Caco-2 (cell line): ENCODE results near the gene KIFC3. TPM values are rescaled to one million over a fixed set of nuclear protein-coding genes. Genes with fewer than 3 reads are reported as not detected.

ENCODE experiments used
- BruUV-seq: library from RNA; stranded (reverse); fragments of 400-500 nt; replicated peaks from 2 replicates; lab custom pipeline; 2021; lab: Mats Ljungman, UMichigan
- CTCF ChIA-PET: fragments of 300-600 bp; sonication (Branson Sonifier 250); formaldehyde crosslinking; loops from one replicate; lab custom pipeline; 2022; ENCODE audit warnings: antibody characterized with exemption; lab: Charles Lee
- POLR2A ChIA-PET: fragments of 300-600 bp; sonication (Branson Sonifier 250); formaldehyde crosslinking; loops from one replicate; lab custom pipeline; 2022; ENCODE audit warnings: antibody characterized with exemption; lab: Charles Lee
- DNase-seq, 2 experiments: peaks; one replicate each; pipeline versions ENCODE4 v3.0.0 to v3.0.0-alpha.2; 2020 to 2022
- H3K27me3 ChIP-seq: replicated peaks from 2 replicates; pipeline ENCODE4 v1.6.0; 2011; ENCODE audit warnings: low read length; ENCODE audit not compliant: control insufficient read depth, insufficient read depth
- H3K36me3 ChIP-seq: 2 replicates; pipeline ENCODE4 v1.5.1; 2011; ENCODE audit warnings: low read length; ENCODE audit not compliant: control insufficient read depth, insufficient read depth
- H3K4me1 ChIP-seq: fragments of 250-450 bp; sonication (Bioruptor Pico); 2 replicates; pipeline ENCODE4 v1.5.1; 2020; ENCODE audit warnings: mild to moderate bottlenecking
- H3K4me3 ChIP-seq: 2 replicates; pipeline ENCODE4 v1.5.1; 2011; ENCODE audit warnings: low read depth, mild to moderate bottlenecking, control low read depth, low read length
- H3K9me3 ChIP-seq: fragments of 250-450 bp; sonication (Bioruptor Pico); 2 replicates; pipeline ENCODE4 v1.5.1; 2020; ENCODE audit warnings: mild to moderate bottlenecking, moderate library complexity
- H3K27ac Mint-ChIP-seq: one replicate; pipeline ENCODE4 v1.8.0; 2022; ENCODE audit warnings: mixed read lengths; ENCODE audit not compliant: unreplicated experiment
- H3K27me3 Mint-ChIP-seq: one replicate; pipeline ENCODE4 v1.8.0; 2022; ENCODE audit warnings: mixed read lengths; ENCODE audit not compliant: insufficient read depth, unreplicated experiment
- H3K36me3 Mint-ChIP-seq: one replicate; pipeline ENCODE4 v1.8.0; 2022; ENCODE audit warnings: mild to moderate bottlenecking, mixed read lengths; ENCODE audit not compliant: insufficient read depth, unreplicated experiment
- H3K4me1 Mint-ChIP-seq: one replicate; pipeline ENCODE4 v1.8.0; 2022; ENCODE audit warnings: low read depth, mixed read lengths; ENCODE audit not compliant: unreplicated experiment
- H3K4me3 Mint-ChIP-seq: one replicate; pipeline ENCODE4 v1.8.0; 2022; ENCODE audit warnings: mild to moderate bottlenecking, moderate library complexity, mixed read lengths; ENCODE audit not compliant: unreplicated experiment
- H3K9me3 Mint-ChIP-seq: one replicate; pipeline ENCODE4 v1.8.0; 2022; ENCODE audit warnings: mixed read lengths; ENCODE audit not compliant: unreplicated experiment
- CTCF ChIP-seq, 2 experiments: fragments of 200-600 bp in 1 of 2; IDR thresholded peaks; 1 replicate in 1 of 2; 2 replicates in 1 of 2; pipeline versions ENCODE4 v1.5.1 to v1.8.0; 2011 to 2022; ENCODE audit warnings: antibody characterized with exemption in 1 of 2, control low read depth in 1 of 2, inconsistent platforms in 1 of 2, low read depth in 1 of 2, low read length in 1 of 2, mild to moderate bottlenecking in 1 of 2, moderate library complexity in 1 of 2; ENCODE audit not compliant: insufficient read depth in 1 of 2, severe bottlenecking in 1 of 2, unreplicated experiment in 1 of 2
- intact Hi-C: fragments of 100-400 bp; cut with micrococcal nuclease; formaldehyde crosslinking; loops from one replicate; pipeline ENCODE4 v1.10.0; 2022; ENCODE audit not compliant: unreplicated experiment
- total RNA-seq: library from RNA; stranded (reverse); gene quantifications from 2 replicates; pipeline ENCODE4 v1.2.3, GENCODE V29; 2022

KIFC3 gene
- total RNA-seq, 1 experiment from 2014 or later, result 103 TPM

DNA sequence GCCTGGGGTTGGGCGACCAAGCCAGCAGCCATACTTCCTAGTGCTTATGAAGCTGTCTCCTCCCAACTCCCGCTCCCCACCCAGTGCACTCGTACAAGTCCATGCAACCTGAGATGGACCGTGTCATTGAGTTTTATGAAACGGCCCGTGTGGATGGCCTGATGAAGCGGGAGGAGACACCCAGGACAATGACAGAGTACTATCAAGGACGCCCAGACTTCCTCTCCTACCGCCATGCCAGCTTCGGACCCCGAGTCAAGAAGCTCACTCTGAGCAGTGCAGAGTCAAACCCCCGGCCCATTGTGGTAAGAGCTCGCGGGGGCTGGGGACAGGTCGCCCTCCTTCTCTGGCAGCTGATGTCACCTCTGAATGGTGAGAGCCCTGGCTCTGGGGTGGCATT is 77.8 kb downstream of the KIFC3 start:
- Mint-ChIP-seq H3K36me3 (no peaks in the 10 kb centered on the region), H3K27me3 (no peaks in the 10 kb centered on the region), H3K9me3 (no peaks in the 10 kb centered on the region), H3K4me3 (no peak overlapping the region), H3K4me1 (no peaks in the 10 kb centered on the region), H3K27ac (no peak overlapping the region)
- no peaks in the 10 kb centered on the region for H3K9me3 ChIP-seq
- no peak overlapping the region for H3K4me3 ChIP-seq
- no peaks in the 10 kb centered on the region for H3K4me1 ChIP-seq
- H3K36me3 ChIP-seq, result no peaks in the 10 kb centered on the region
- intact Hi-C loops, result no loop called here
- CTCF ChIA-PET, result interaction anchor here (0.7 kb wide), 1 partner anchor 292 kb away, joined by 3 read pairs; no protein-coding TSS in a partner anchor
- peak in 1 of 2 experiments; percentile 30 for DNase-seq
- H3K27me3 ChIP-seq, result no peaks in the 10 kb centered on the region
- BruUV-seq, result no TSS peak
- TF ChIP-seq CTCF (IDR thresholded peaks at IDR 0.05; ENCODE audit: insufficient read depth in 1 of 2, low read depth in 1 of 2, low read length in 1 of 2, severe bottlenecking in 1 of 2, unreplicated experiment in 1 of 2), result no peak
- POLR2A ChIA-PET, result no interaction called here

GRCh38 chr16:57723170-57723569 is 79.1 kb downstream of the KIFC3 start:
- TF ChIP-seq CTCF (IDR thresholded peaks at IDR 0.05; ENCODE audit: insufficient read depth in 1 of 2, low read depth in 1 of 2, low read length in 1 of 2, severe bottlenecking in 1 of 2, unreplicated experiment in 1 of 2), result no peak
- BruUV-seq, result no TSS peak
- H3K4me3 ChIP-seq, result no peak overlapping the region
- Mint-ChIP-seq H3K27ac (no peak overlapping the region), H3K9me3 (no peaks in the 10 kb centered on the region), H3K4me1 (no peaks in the 10 kb centered on the region), H3K4me3 (no peak overlapping the region), H3K36me3 (no peaks in the 10 kb centered on the region), H3K27me3 (no peaks in the 10 kb centered on the region)
- H3K9me3 ChIP-seq, result no peaks in the 10 kb centered on the region
- H3K36me3 ChIP-seq, result no peaks in the 10 kb centered on the region
- intact Hi-C loops, result no loop called here
- CTCF ChIA-PET, result interaction anchor here (0.6 to 2.0 kb wide), 4 partner anchors 13 to 85 kb away, joined by 3 to 11 read pairs (median 5); partner anchors contain the start of gene KATNB1
- POLR2A ChIA-PET, result no interaction called here
- DNase-seq, result peak in 1 of 2 experiments; percentile 41
- H3K4me1 ChIP-seq, result no peaks in the 10 kb centered on the region
- no peaks in the 10 kb centered on the region for H3K27me3 ChIP-seq

DNA sequence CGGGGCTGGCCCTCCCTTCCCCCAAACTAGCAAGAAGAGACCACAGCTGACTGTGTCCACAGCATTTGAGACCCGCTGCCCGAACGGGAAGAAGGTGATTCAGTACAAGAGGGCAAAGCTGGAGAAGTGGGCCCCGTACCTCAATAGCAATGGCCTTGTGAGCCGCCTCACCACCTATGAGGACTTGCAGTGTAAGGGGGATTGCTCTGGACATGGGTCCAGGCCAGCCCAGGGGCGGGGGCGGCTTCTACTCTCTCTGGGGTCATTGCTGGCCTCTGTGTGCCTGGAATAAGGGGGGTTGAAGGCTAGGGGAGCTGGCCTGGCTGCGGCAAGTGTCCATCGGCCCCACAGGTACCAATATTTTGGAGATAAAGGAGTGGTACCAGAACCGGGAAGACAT is 79.6 kb downstream of the KIFC3 start:
- H3K36me3 Mint-ChIP-seq, result no peaks in the 10 kb centered on the region
- H3K4me3 Mint-ChIP-seq, result no peak overlapping the region
- Histone ChIP-seq H3K27me3 (no peaks in the 10 kb centered on the region), H3K4me3 (no peak overlapping the region), H3K9me3 (no peaks in the 10 kb centered on the region), H3K36me3 (no peaks in the 10 kb centered on the region), H3K4me1 (no peaks in the 10 kb centered on the region)
- no peaks in the 10 kb centered on the region for H3K4me1 Mint-ChIP-seq
- no peak overlapping the region for H3K27ac Mint-ChIP-seq
- BruUV-seq, result no TSS peak
- ChIA-PET CTCF (interaction anchor here (0.6 to 2.0 kb wide), 4 partner anchors 13 to 86 kb away, joined by 3 to 11 read pairs (median 5); partner anchors contain the start of gene KATNB1), POLR2A (no interaction called here)
- DNase-seq, result no peak
- TF ChIP-seq CTCF (IDR thresholded peaks at IDR 0.05; ENCODE audit: insufficient read depth in 1 of 2, low read depth in 1 of 2, low read length in 1 of 2, severe bottlenecking in 1 of 2, unreplicated experiment in 1 of 2), result no peak
- no peaks in the 10 kb centered on the region for H3K27me3 Mint-ChIP-seq
- no peaks in the 10 kb centered on the region for H3K9me3 Mint-ChIP-seq
- intact Hi-C loops, result no loop called here
